PC-3 (cell line): Measurements from ENCODE around the gene OCA2. TPM values are rescaled to one million over a fixed set of nuclear protein-coding genes. Genes with fewer than 3 reads are reported as not detected.

Experiments
- ATAC-seq: fragments of 200-7000 bp; cut with Tn5 transposase; 2 replicates; pipeline ENCODE4 v1.9.1; 2020; ENCODE audit warnings: mild to moderate bottlenecking, moderate library complexity
- BruUV-seq: library from RNA; stranded (reverse); fragments of 400-500 nt; replicated peaks from 2 replicates; lab custom pipeline; 2021; lab: Mats Ljungman, UMichigan
- CTCF ChIA-PET: fragments of 300-600 bp; sonication (Branson Sonifier 250); formaldehyde crosslinking; loops from one replicate; lab custom pipeline; 2022; ENCODE audit warnings: antibody characterized with exemption; lab: Charles Lee
- POLR2A ChIA-PET: fragments of 300-600 bp; sonication (Branson Sonifier 250); formaldehyde crosslinking; loops from one replicate; lab custom pipeline; 2022; ENCODE audit warnings: antibody characterized with exemption; ENCODE audit not compliant: unreplicated experiment; lab: Charles Lee
- DNase-seq: peaks from one replicate; pipeline ENCODE4 v3.0.0-alpha.2; 2015
- H2AFZ ChIP-seq: fragments of 300-600 bp; sonication (generic); 2 replicates; pipeline ENCODE4 v1.6.0; 2016; ENCODE audit warnings: antibody characterized with exemption, low read length
- H3F3A ChIP-seq: fragments of 300-600 bp; sonication (generic); one replicate; pipeline ENCODE4 v1.6.0; 2017; ENCODE audit warnings: antibody characterized with exemption, low read length, control low read depth, mild to moderate bottlenecking; ENCODE audit not compliant: unreplicated experiment
- H3K27ac ChIP-seq: fragments of 300-600 bp; sonication (generic); 2 replicates; pipeline ENCODE4 v1.5.1; 2016; ENCODE audit warnings: mild to moderate bottlenecking, low read length
- H3K27me3 ChIP-seq: fragments of 300-600 bp; sonication (generic); 2 replicates; pipeline ENCODE4 v1.6.1; 2016; ENCODE audit warnings: low read length, mixed read lengths
- H3K36me3 ChIP-seq: fragments of 300-600 bp; sonication (generic); 2 replicates; pipeline ENCODE4 v1.6.1; 2016; ENCODE audit warnings: low read depth, mixed run types, low read length, mixed read lengths
- H3K4me1 ChIP-seq: fragments of 300-600 bp; sonication (generic); 2 replicates; pipeline ENCODE4 v1.5.1; 2016; ENCODE audit warnings: low read length; ENCODE audit not compliant: insufficient read depth
- H3K4me2 ChIP-seq: fragments of 300-600 bp; sonication (generic); 2 replicates; pipeline ENCODE4 v1.6.0; 2016; ENCODE audit warnings: low read length
- H3K4me3 ChIP-seq: fragments of 300-600 bp; sonication (generic); 2 replicates; pipeline ENCODE4 v1.5.1; 2016; ENCODE audit warnings: mild to moderate bottlenecking, low read length, mixed read lengths
- H3K79me2 ChIP-seq: fragments of 300-600 bp; sonication (generic); 2 replicates; pipeline ENCODE4 v1.6.1; 2017; ENCODE audit warnings: low read length, mixed read lengths
- H3K9ac ChIP-seq: fragments of 300-600 bp; sonication (generic); 2 replicates; pipeline ENCODE4 v1.6.0; 2016; ENCODE audit warnings: mild to moderate bottlenecking, low read length
- H3K9me2 ChIP-seq: fragments of 300-600 bp; sonication (generic); replicated peaks from 2 replicates; pipeline ENCODE4 v1.6.1; 2016; ENCODE audit warnings: mixed run types, low read length, mixed read lengths
- H3K9me3 ChIP-seq: fragments of 300-600 bp; sonication (generic); 2 replicates; pipeline ENCODE4 v1.6.1; 2016; ENCODE audit warnings: low read length, mixed read lengths
- H4K20me1 ChIP-seq: fragments of 300-600 bp; sonication (generic); 2 replicates; pipeline ENCODE4 v1.6.1; 2016; ENCODE audit warnings: low read length, mixed read lengths
- EZH2 ChIP-seq: fragments of 300-600 bp; sonication (generic); IDR thresholded peaks from one replicate; pipeline ENCODE4 v1.6.1; 2017; ENCODE audit warnings: antibody characterized with exemption, mild to moderate bottlenecking, low read length; ENCODE audit not compliant: unreplicated experiment
- EZH2phosphoT487 ChIP-seq: fragments of 300-600 bp; sonication (generic); IDR thresholded peaks from 2 replicates; pipeline ENCODE4 v1.6.1; 2018; ENCODE audit warnings: mild to moderate bottlenecking, antibody characterized with exemption, low read length, borderline replicate concordance
- intact Hi-C: fragments of 100-400 bp; cut with micrococcal nuclease; formaldehyde crosslinking; loops from 2 replicates; pipeline ENCODE4 v1.9.0; 2023
- total RNA-seq: library from RNA; depleted of rRNA; stranded (reverse); fragments of >200 nt; gene quantifications from 2 replicates; pipeline ENCODE4 v1.2.3, GENCODE V29; 2014
- TF ChIP-seq, protein P1 (sequence below): fragments of 300-600 bp; sonication (generic); conservative IDR thresholded peaks from 2 replicates; pipeline ENCODE4 v1.5.1; 2017; ENCODE audit warnings: antibody characterized with exemption, low read depth, mild to moderate bottlenecking, low read length

OCA2 gene
- total RNA-seq, 1 experiment from 2014 or later: not detected

GRCh38 chr15:27821273-27821672 is 277.8 kb downstream of the OCA2 start:
- H3K9ac ChIP-seq: no peak overlapping the region
- BruUV-seq: no TSS peak
- CTCF ChIA-PET: no interaction called here
- H4K20me1 ChIP-seq: no peaks in the 10 kb centered on the region
- H2AFZ ChIP-seq: no peak overlapping the region
- no peak for ATAC-seq
- no peaks in the 10 kb centered on the region for H3F3A ChIP-seq
- H3K4me3 ChIP-seq: no peak overlapping the region
- no peaks in the 10 kb centered on the region for H3K27me3 ChIP-seq
- no peak overlapping the region for H3K4me2 ChIP-seq
- POLR2A ChIA-PET: no interaction called here
- no peaks in the 10 kb centered on the region for H3K9me2 ChIP-seq
- DNase-seq: no peak
- no peaks in the 10 kb centered on the region for H3K9me3 ChIP-seq
- no peak overlapping the region for H3K27ac ChIP-seq
- intact Hi-C loops: no loop called here
- no peaks in the 10 kb centered on the region for H3K36me3 ChIP-seq
- no peaks in the 10 kb centered on the region for H3K79me2 ChIP-seq
- H3K4me1 ChIP-seq: no peaks in the 10 kb centered on the region
- TF ChIP-seq EZH2 (no peak), EZH2phosphoT487 (no peak)
- TF ChIP-seq, protein P1, sequence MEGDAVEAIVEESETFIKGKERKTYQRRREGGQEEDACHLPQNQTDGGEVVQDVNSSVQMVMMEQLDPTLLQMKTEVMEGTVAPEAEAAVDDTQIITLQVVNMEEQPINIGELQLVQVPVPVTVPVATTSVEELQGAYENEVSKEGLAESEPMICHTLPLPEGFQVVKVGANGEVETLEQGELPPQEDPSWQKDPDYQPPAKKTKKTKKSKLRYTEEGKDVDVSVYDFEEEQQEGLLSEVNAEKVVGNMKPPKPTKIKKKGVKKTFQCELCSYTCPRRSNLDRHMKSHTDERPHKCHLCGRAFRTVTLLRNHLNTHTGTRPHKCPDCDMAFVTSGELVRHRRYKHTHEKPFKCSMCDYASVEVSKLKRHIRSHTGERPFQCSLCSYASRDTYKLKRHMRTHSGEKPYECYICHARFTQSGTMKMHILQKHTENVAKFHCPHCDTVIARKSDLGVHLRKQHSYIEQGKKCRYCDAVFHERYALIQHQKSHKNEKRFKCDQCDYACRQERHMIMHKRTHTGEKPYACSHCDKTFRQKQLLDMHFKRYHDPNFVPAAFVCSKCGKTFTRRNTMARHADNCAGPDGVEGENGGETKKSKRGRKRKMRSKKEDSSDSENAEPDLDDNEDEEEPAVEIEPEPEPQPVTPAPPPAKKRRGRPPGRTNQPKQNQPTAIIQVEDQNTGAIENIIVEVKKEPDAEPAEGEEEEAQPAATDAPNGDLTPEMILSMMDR: no peak

DNA sequence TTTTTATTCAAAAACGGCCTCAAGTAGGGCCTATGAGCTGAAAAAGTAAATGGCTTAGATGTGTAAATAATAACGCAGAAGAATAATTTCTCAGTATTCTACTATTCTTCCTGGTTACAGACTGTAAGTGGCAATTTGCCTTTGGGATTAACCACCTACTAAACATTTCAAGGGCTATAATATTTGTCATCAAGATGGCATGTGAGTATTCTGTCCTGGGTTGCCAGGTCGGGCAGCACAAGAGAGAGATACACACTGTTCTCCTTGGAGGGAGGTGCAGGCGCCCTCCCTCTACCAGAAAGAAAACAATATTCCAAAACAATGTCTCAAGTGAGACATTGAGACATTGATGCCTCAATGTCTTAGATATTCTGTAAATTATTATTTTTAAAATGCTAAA is 278.4 kb downstream of the OCA2 start:
- Histone ChIP-seq H3K4me3 (no peak overlapping the region), H3K4me1 (no peaks in the 10 kb centered on the region), H3K9me2 (no peaks in the 10 kb centered on the region), H3K27me3 (no peaks in the 10 kb centered on the region), H3K4me2 (no peak overlapping the region), H3K36me3 (no peaks in the 10 kb centered on the region), H3K27ac (no peak overlapping the region), H4K20me1 (no peaks in the 10 kb centered on the region), H3K79me2 (no peaks in the 10 kb centered on the region), H3K9me3 (no peaks in the 10 kb centered on the region), H2AFZ (no peak overlapping the region), H3K9ac (no peak overlapping the region), H3F3A (no peaks in the 10 kb centered on the region)
- no peak for DNase-seq
- intact Hi-C loops: no loop called here
- ChIA-PET POLR2A (no interaction called here), CTCF (interaction anchor here (0.5 kb wide), 1 partner anchor 929 kb away, joined by 3 read pairs; no protein-coding TSS in a partner anchor)
- no peak for ATAC-seq
- no peak for TF ChIP-seq EZH2
- TF ChIP-seq, protein P1: no peak
- no peak for TF ChIP-seq EZH2phosphoT487
- BruUV-seq: no TSS peak

- no peak overlapping the region for H3K4me3 ChIP-seq
- ChIA-PET CTCF (interaction anchor here (0.5 kb wide), 1 partner anchor 929 kb away, joined by 3 read pairs; no protein-coding TSS in a partner anchor), POLR2A (no interaction called here)
- H3K79me2 ChIP-seq: no peaks in the 10 kb centered on the region
- ATAC-seq: no peak
- H3K4me1 ChIP-seq: no peaks in the 10 kb centered on the region
- H3K27me3 ChIP-seq: no peaks in the 10 kb centered on the region
- no peak overlapping the region for H3K4me2 ChIP-seq
- H3F3A ChIP-seq: no peaks in the 10 kb centered on the region
- H4K20me1 ChIP-seq: no peaks in the 10 kb centered on the region
- H3K36me3 ChIP-seq: no peaks in the 10 kb centered on the region
- no TSS peak for BruUV-seq
- H3K9me2 ChIP-seq: no peaks in the 10 kb centered on the region
- no peak for TF ChIP-seq EZH2
- TF ChIP-seq, protein P1: no peak
- TF ChIP-seq EZH2phosphoT487: no peak
- no peak overlapping the region for H3K9ac ChIP-seq
- H2AFZ ChIP-seq: no peak overlapping the region
- intact Hi-C loops: no loop called here
- H3K9me3 ChIP-seq: no peaks in the 10 kb centered on the region
- no peak overlapping the region for H3K27ac ChIP-seq
- no peak for DNase-seq
Measured at GRCh38 chr15:27820232-27820631, 278.9 kb downstream of the OCA2 start.
